Chondrocyte (in vitro differentiated cells): ENCODE data around the gene CHPT1. TPM values are rescaled to one million over a fixed set of nuclear protein-coding genes. Genes with fewer than 3 reads are reported as not detected.
A peak's percentile ranks its signal among the peaks of the same experiment; 100 is the strongest.

Experiments used
- DNase-seq: peaks from one replicate; pipeline ENCODE4 v3.0.0; 2021; ENCODE audit warnings: mixed read lengths, low spot score
- H3K27ac Mint-ChIP-seq: one replicate; pipeline ENCODE4 v1.8.0; 2021; ENCODE audit warnings: mild to moderate bottlenecking, moderate library complexity, mixed read lengths; ENCODE audit not compliant: unreplicated experiment
- H3K27me3 Mint-ChIP-seq: 2 replicates; pipeline ENCODE4 v1.8.0; 2021; ENCODE audit warnings: low read depth, mixed read lengths
- H3K36me3 Mint-ChIP-seq: 2 replicates; pipeline ENCODE4 v1.8.0; 2021; ENCODE audit warnings: low read depth, mixed read lengths
- H3K4me1 Mint-ChIP-seq: 2 replicates; pipeline ENCODE4 v1.8.0; 2021; ENCODE audit warnings: low read depth, mild to moderate bottlenecking, mixed read lengths
- H3K4me3 Mint-ChIP-seq: one replicate; pipeline ENCODE4 v1.8.0; 2021; ENCODE audit warnings: mild to moderate bottlenecking, moderate library complexity, mixed read lengths; ENCODE audit not compliant: unreplicated experiment
- H3K9me3 Mint-ChIP-seq: 2 replicates; pipeline ENCODE4 v1.8.0; 2021; ENCODE audit warnings: low read depth, mixed read lengths
- CTCF ChIP-seq: fragments of 200-600 bp; sonication (generic); IDR thresholded peaks from 2 replicates; pipeline ENCODE4 v1.5.0; 2021; ENCODE audit warnings: antibody characterized with exemption, mild to moderate bottlenecking, moderate library complexity
- total RNA-seq: library from RNA; stranded (reverse); gene quantifications from 3 replicates; pipeline ENCODE4 v1.2.1, GENCODE V29; 2021

Gene CHPT1
- total RNA-seq, 1 donor from 2014 or later: 36.3 TPM

DNA sequence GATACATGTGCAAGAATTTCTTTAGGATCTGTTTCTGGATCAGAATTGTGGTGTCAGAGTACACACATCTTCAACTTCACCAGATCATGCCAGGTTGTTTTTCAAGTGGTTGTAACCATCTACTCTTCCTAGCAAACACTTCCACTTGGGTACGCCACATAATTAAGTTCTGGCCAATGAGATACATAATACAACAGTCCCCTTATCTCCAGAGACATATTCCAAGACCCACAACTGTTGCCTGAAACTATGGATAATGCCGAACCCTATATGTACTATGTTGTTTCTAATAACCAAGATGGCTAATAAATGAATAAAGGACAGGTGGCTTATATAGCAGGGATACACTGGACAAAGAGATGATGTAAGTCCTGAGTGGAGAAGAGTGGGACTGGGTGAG is 2.5 kb upstream of the CHPT1 start:
- no peaks in the 10 kb centered on the region for H3K36me3 Mint-ChIP-seq
- no peak overlapping the region for H3K27ac Mint-ChIP-seq

DNA sequence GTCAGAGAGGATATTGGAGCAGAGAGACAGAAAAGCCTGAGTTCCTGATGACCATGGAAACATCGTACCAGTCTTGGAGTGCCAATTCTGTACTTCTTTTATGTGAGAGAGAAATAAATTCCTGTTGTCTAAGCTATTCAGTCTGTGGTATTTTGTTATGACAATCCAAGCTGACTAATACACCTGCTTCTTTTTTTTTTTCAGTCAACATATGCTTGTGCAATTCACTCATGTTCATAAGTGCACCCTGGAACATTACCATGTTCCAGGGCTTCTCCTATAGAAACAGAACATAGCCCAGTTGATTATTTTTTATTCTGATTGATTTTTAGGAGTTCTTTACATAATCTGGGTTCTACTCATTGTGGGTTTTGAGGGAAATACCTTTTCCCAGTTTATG is 1.7 kb upstream of the CHPT1 start:
- no peak overlapping the region for H3K27ac Mint-ChIP-seq
- H3K36me3 Mint-ChIP-seq: no peaks in the 10 kb centered on the region
- H3K9me3 Mint-ChIP-seq: no peaks in the 10 kb centered on the region
- H3K4me1 Mint-ChIP-seq: peaks cover 30% of the 10 kb centered on the region
- no peak for TF ChIP-seq CTCF
- H3K27me3 Mint-ChIP-seq: no peaks in the 10 kb centered on the region
- no peak for DNase-seq
- H3K4me3 Mint-ChIP-seq: no peak overlapping the region

More for the DNA sequence above, 2.5 kb upstream of the CHPT1 start:
- no peak for TF ChIP-seq CTCF
- peaks cover 23% of the 10 kb centered on the region for H3K4me1 Mint-ChIP-seq
- no peaks in the 10 kb centered on the region for H3K9me3 Mint-ChIP-seq
- H3K4me3 Mint-ChIP-seq: no peak overlapping the region
- no peak for DNase-seq
- H3K27me3 Mint-ChIP-seq: no peaks in the 10 kb centered on the region

DNA sequence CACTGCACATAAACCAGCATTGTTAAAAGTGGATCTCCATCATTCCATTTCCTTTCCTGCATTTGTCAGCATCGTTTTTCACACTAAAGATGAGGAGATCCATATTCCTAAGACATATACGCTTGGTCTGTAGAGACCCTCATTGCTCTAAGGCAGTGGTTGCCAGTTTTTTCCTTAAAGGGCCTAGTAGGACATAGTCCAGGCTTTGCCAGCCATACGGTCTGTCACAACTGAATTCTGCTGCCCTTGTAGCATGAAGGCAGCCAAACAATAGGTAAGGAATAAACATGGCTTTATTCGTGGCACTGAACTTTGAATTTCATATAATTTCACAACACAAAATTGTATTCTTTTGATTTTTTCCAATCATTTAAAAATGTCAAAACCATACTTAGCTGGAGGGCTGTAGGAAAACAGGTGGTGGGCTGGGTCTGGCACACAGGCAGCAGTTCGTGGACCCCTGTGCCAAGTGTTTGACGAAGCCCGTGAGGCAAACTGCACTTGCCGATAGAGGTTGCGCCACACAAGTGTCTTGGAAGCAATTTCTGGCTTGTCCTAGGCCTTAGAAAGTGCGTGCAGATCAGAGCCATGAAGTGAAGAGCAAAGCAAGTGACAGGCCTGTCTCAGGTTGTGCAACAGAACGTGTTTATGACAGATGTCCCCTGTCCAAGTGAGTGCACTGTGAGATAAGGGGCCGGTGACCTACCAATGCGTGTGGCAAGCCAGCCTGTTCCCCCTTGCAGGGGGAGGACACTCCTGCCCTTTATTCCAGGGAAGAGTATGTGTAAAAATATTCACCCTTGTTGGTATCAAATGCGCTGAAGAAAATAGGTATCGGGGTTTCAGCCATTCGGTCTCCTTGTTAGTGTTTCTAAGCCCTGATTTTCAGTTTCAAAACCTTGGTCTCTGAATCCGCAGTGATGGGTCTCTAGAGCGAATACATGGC is 916 bp upstream of the CHPT1 start:
- no peaks in the 10 kb centered on the region for H3K9me3 Mint-ChIP-seq
- no peak for DNase-seq
- no peaks in the 10 kb centered on the region for H3K27me3 Mint-ChIP-seq
- peak overlapping the region; percentile 77 for H3K4me3 Mint-ChIP-seq
- TF ChIP-seq CTCF: no peak
- H3K27ac Mint-ChIP-seq: peak overlapping the region; percentile 30
- no peaks in the 10 kb centered on the region for H3K36me3 Mint-ChIP-seq
- H3K4me1 Mint-ChIP-seq: peaks cover 36% of the 10 kb centered on the region

- Mint-ChIP-seq H3K36me3 (no peaks in the 10 kb centered on the region), H3K4me1 (peaks cover 36% of the 10 kb centered on the region), H3K4me3 (peak overlapping the region; percentile 84), H3K27me3 (no peaks in the 10 kb centered on the region), H3K9me3 (no peaks in the 10 kb centered on the region), H3K27ac (peak overlapping the region; percentile 69)
- DNase-seq: no peak
- TF ChIP-seq CTCF: no peak
These were observed 725 bp downstream of the CHPT1 start for GRCh38 chr12:101697930-101698799.

GRCh38 chr12:101698800-101699347 is 1.4 kb downstream of the CHPT1 start:
- peak; percentile 62 for TF ChIP-seq CTCF
- no peak for DNase-seq
- Mint-ChIP-seq H3K9me3 (no peaks in the 10 kb centered on the region), H3K27me3 (no peaks in the 10 kb centered on the region), H3K4me1 (peaks cover 36% of the 10 kb centered on the region), H3K36me3 (no peaks in the 10 kb centered on the region), H3K4me3 (peak overlapping the region; percentile 84), H3K27ac (peak overlapping the region; percentile 69)
